Neural progenitor cell (in vitro differentiated cells): ENCODE data around the gene PARD3B. TPM values are rescaled to one million over a fixed set of nuclear protein-coding genes. Genes with fewer than 3 reads are reported as not detected.

Source experiments
- DNase-seq: peaks from one replicate; pipeline ENCODE4 v3.0.0-alpha.2; 2016; ENCODE audit warnings: low spot score
- H2AFZ ChIP-seq: fragments of 200-600 bp; sonication (generic); replicated peaks from 2 replicates; pipeline ENCODE4 v1.6.1; 2016; ENCODE audit warnings: antibody characterized with exemption
- H3F3A ChIP-seq: fragments of 200-600 bp; sonication (generic); 2 replicates; pipeline ENCODE4 v1.6.1; 2016; ENCODE audit warnings: antibody characterized with exemption, low read depth
- H3K27ac ChIP-seq: fragments of 200-600 bp; sonication (generic); 2 replicates; pipeline ENCODE4 v1.5.1; 2016; ENCODE audit warnings: mild to moderate bottlenecking
- H3K27me3 ChIP-seq: fragments of 200-600 bp; sonication (generic); 2 replicates; pipeline ENCODE4 v1.6.1; 2016; ENCODE audit warnings: mild to moderate bottlenecking, moderate library complexity
- H3K36me3 ChIP-seq: fragments of 200-600 bp; sonication (generic); 2 replicates; pipeline ENCODE4 v1.5.1; 2016
- H3K4me1 ChIP-seq: fragments of 200-600 bp; sonication (generic); 2 replicates; pipeline ENCODE4 v1.6.1; 2016; ENCODE audit warnings: mixed run types
- H3K4me2 ChIP-seq: fragments of 200-600 bp; sonication (generic); 2 replicates; pipeline ENCODE4 v1.6.1; 2016
- H3K4me3 ChIP-seq: fragments of 200-600 bp; sonication (generic); 2 replicates; pipeline ENCODE4 v1.5.1; 2016
- H3K79me2 ChIP-seq: fragments of 200-600 bp; sonication (generic); 2 replicates; pipeline ENCODE4 v1.6.1; 2016; ENCODE audit warnings: low read depth
- H3K9ac ChIP-seq: fragments of 200-600 bp; sonication (generic); 2 replicates; pipeline ENCODE4 v1.6.1; 2016
- H3K9me3 ChIP-seq: fragments of 200-600 bp; sonication (generic); 2 replicates; pipeline ENCODE4 v1.5.1; 2016; ENCODE audit warnings: low read depth
- H4K20me1 ChIP-seq: fragments of 200-600 bp; sonication (generic); 2 replicates; pipeline ENCODE4 v1.6.1; 2016; ENCODE audit warnings: low read depth
- H3K27ac Mint-ChIP-seq: 3 replicates; pipeline ENCODE4 v1.8.0; 2021; ENCODE audit warnings: mixed read lengths
- H3K27me3 Mint-ChIP-seq: 2 replicates; pipeline ENCODE4 v1.8.0; 2022; ENCODE audit warnings: low read depth, mild to moderate bottlenecking, inconsistent platforms, moderate library complexity, mixed read lengths; ENCODE audit not compliant: insufficient read depth
- H3K36me3 Mint-ChIP-seq: 3 replicates; pipeline ENCODE4 v1.8.0; 2021; ENCODE audit warnings: mixed read lengths
- H3K4me1 Mint-ChIP-seq: 3 replicates; pipeline ENCODE4 v1.8.0; 2021; ENCODE audit warnings: mixed read lengths
- H3K4me3 Mint-ChIP-seq: 3 replicates; pipeline ENCODE4 v1.8.0; 2021; ENCODE audit warnings: mild to moderate bottlenecking, moderate library complexity, mixed read lengths
- H3K9me3 Mint-ChIP-seq: 3 replicates; pipeline ENCODE4 v1.8.0; 2020; ENCODE audit warnings: mixed read lengths
- CTCF ChIP-seq: fragments of 200-600 bp; sonication (generic); IDR thresholded peaks from 2 replicates; pipeline ENCODE4 v1.5.1; 2017; ENCODE audit warnings: antibody characterized with exemption, mild to moderate bottlenecking
- EZH2 ChIP-seq: fragments of 200-600 bp; sonication (generic); IDR thresholded peaks from 2 replicates; pipeline ENCODE4 v1.6.1; 2017; ENCODE audit warnings: antibody characterized with exemption, mild to moderate bottlenecking, moderate library complexity
- EZH2phosphoT487 ChIP-seq: fragments of 200-600 bp; sonication (generic); IDR thresholded peaks from 2 replicates; pipeline ENCODE4 v1.6.1; 2017; ENCODE audit warnings: antibody characterized with exemption
- total RNA-seq: library from RNA; depleted of rRNA; stranded (reverse); fragments of >200 nt; gene quantifications from 2 replicates; pipeline ENCODE4 v1.2.3, GENCODE V29; 2015; ENCODE audit warnings: low replicate concordance

The PARD3B gene
- total RNA-seq, 1 donor from 2014 or later, result 8.4 TPM

- Histone ChIP-seq H4K20me1 (no peaks in the 10 kb centered on the region), H3K4me1 (peaks cover 4% of the 10 kb centered on the region), H3K36me3 (no peaks in the 10 kb centered on the region), H3K9me3 (no peaks in the 10 kb centered on the region), H3K4me3 (no peak overlapping the region), H3K79me2 (no peaks in the 10 kb centered on the region), H2AFZ (no peak overlapping the region), H3K4me2 (no peak overlapping the region), H3K27ac (no peak overlapping the region), H3K9ac (no peak overlapping the region), H3F3A (no peaks in the 10 kb centered on the region), H3K27me3 (no peaks in the 10 kb centered on the region)
- no peak overlapping the region for H3K27ac Mint-ChIP-seq
- H3K4me1 Mint-ChIP-seq, result peaks cover 12% of the 10 kb centered on the region
- H3K27me3 Mint-ChIP-seq, result peaks cover 2% of the 10 kb centered on the region
- H3K9me3 Mint-ChIP-seq, result peaks cover 6% of the 10 kb centered on the region
- no peak overlapping the region for H3K4me3 Mint-ChIP-seq
- no peak for TF ChIP-seq EZH2
- TF ChIP-seq EZH2phosphoT487, result no peak
- no peak for TF ChIP-seq CTCF
- H3K36me3 Mint-ChIP-seq, result peaks cover 14% of the 10 kb centered on the region
- DNase-seq, result no peak
Observed at GRCh38 chr2:205499006-205499405, 953.7 kb downstream of the PARD3B start.

- Mint-ChIP-seq H3K27ac (no peak overlapping the region), H3K4me1 (peaks cover 7% of the 10 kb centered on the region), H3K36me3 (peaks cover 14% of the 10 kb centered on the region), H3K9me3 (peaks cover 6% of the 10 kb centered on the region), H3K4me3 (no peak overlapping the region), H3K27me3 (peaks cover 2% of the 10 kb centered on the region)
- no peaks in the 10 kb centered on the region for H3K9me3 ChIP-seq
- H3K36me3 ChIP-seq, result no peaks in the 10 kb centered on the region
- H3K4me3 ChIP-seq, result no peak overlapping the region
- H3F3A ChIP-seq, result no peaks in the 10 kb centered on the region
- H3K27me3 ChIP-seq, result no peaks in the 10 kb centered on the region
- H3K27ac ChIP-seq, result no peak overlapping the region
- H3K4me1 ChIP-seq, result no peaks in the 10 kb centered on the region
- DNase-seq, result no peak
- H3K4me2 ChIP-seq, result no peak overlapping the region
- H4K20me1 ChIP-seq, result no peaks in the 10 kb centered on the region
- H3K79me2 ChIP-seq, result no peaks in the 10 kb centered on the region
- H2AFZ ChIP-seq, result no peak overlapping the region
- TF ChIP-seq EZH2, result no peak
- H3K9ac ChIP-seq, result no peak overlapping the region
Observed at GRCh38 chr2:205500065-205500464, 954.8 kb downstream of the PARD3B start.

GRCh38 chr2:205500951-205501350 is 955.7 kb downstream of the PARD3B start:
- H3K36me3 Mint-ChIP-seq, result peaks cover 14% of the 10 kb centered on the region
- no peak overlapping the region for H3K4me3 Mint-ChIP-seq
- peaks cover 6% of the 10 kb centered on the region for H3K9me3 Mint-ChIP-seq
- peaks cover 2% of the 10 kb centered on the region for H3K27me3 Mint-ChIP-seq
- Histone ChIP-seq H3K79me2 (no peaks in the 10 kb centered on the region), H3K27me3 (no peaks in the 10 kb centered on the region), H4K20me1 (no peaks in the 10 kb centered on the region), H3K9me3 (no peaks in the 10 kb centered on the region), H3K4me1 (no peaks in the 10 kb centered on the region), H3F3A (no peaks in the 10 kb centered on the region), H3K27ac (no peak overlapping the region), H3K36me3 (no peaks in the 10 kb centered on the region), H3K4me2 (no peak overlapping the region), H3K4me3 (no peak overlapping the region), H2AFZ (no peak overlapping the region), H3K9ac (no peak overlapping the region)
- TF ChIP-seq EZH2phosphoT487 (no peak), EZH2 (no peak), CTCF (no peak)
- DNase-seq, result no peak
- H3K4me1 Mint-ChIP-seq, result peaks cover 7% of the 10 kb centered on the region
- H3K27ac Mint-ChIP-seq, result no peak overlapping the region

- no peaks in the 10 kb centered on the region for H3K27me3 ChIP-seq
- TF ChIP-seq EZH2phosphoT487 (no peak), CTCF (no peak), EZH2 (no peak)
- no peaks in the 10 kb centered on the region for H3K36me3 ChIP-seq
- no peak overlapping the region for H3K4me2 ChIP-seq
- Mint-ChIP-seq H3K36me3 (peaks cover 18% of the 10 kb centered on the region), H3K9me3 (peaks cover 10% of the 10 kb centered on the region), H3K4me3 (no peak overlapping the region), H3K27ac (no peak overlapping the region), H3K27me3 (peaks cover 2% of the 10 kb centered on the region), H3K4me1 (peaks cover 2% of the 10 kb centered on the region)
- DNase-seq, result no peak
- no peak overlapping the region for H3K9ac ChIP-seq
- no peaks in the 10 kb centered on the region for H3K79me2 ChIP-seq
- H3K4me3 ChIP-seq, result no peak overlapping the region
- no peaks in the 10 kb centered on the region for H3F3A ChIP-seq
- no peak overlapping the region for H3K27ac ChIP-seq
- no peak overlapping the region for H2AFZ ChIP-seq
- H3K4me1 ChIP-seq, result no peaks in the 10 kb centered on the region
- no peaks in the 10 kb centered on the region for H3K9me3 ChIP-seq
- no peaks in the 10 kb centered on the region for H4K20me1 ChIP-seq
Observed at GRCh38 chr2:205501826-205502225, 956.6 kb downstream of the PARD3B start.
